Liver (tissue), 9 donors: ENCODE measurements around the gene ZNF260. TPM values are rescaled to one million over a fixed set of nuclear protein-coding genes. Genes with fewer than 3 reads are reported as not detected.
"Not testable (repeated sequence)": the region's sequence is repeated elsewhere in the genome, so short reads cannot be mapped to it uniquely, and the experiment has no call there.

Experiments used
- DNase-seq: peaks from one replicate; pipeline ENCODE4 v3.0.0-alpha.2; 2017; ENCODE audit warnings: low spot score
- H3K27ac ChIP-seq, 2 donors: one replicate each; pipeline ENCODE4 v1.7.0; 2013; ENCODE audit warnings: inconsistent platforms in 2 of 2, low read length in 2 of 2, control low read depth in 1 of 2, low read depth in 1 of 2, mild to moderate bottlenecking in 1 of 2
- H3K27me3 ChIP-seq, 4 donors: one replicate each; pipeline versions ENCODE4 v1.6.1 to v1.7.0; 2013; ENCODE audit warnings: low read length in 3 of 4, inconsistent platforms in 1 of 4, mild to moderate bottlenecking in 1 of 4, moderate library complexity in 1 of 4; ENCODE audit not compliant: control insufficient read depth in 4 of 4, insufficient read depth in 4 of 4
- H3K36me3 ChIP-seq, 4 donors: one replicate each; pipeline versions ENCODE4 v1.6.1 to v1.7.0; 2013; ENCODE audit warnings: low read length in 3 of 4, mild to moderate bottlenecking in 3 of 4, low read depth in 1 of 4, moderate library complexity in 1 of 4; ENCODE audit not compliant: control insufficient read depth in 4 of 4, insufficient read depth in 3 of 4
- H3K4me1 ChIP-seq, 4 donors: one replicate each; pipeline versions ENCODE4 v1.6.1 to v1.7.0; 2013; ENCODE audit warnings: low read length in 3 of 4, mild to moderate bottlenecking in 3 of 4, moderate library complexity in 1 of 4; ENCODE audit not compliant: control insufficient read depth in 4 of 4, insufficient read depth in 4 of 4
- H3K4me3 ChIP-seq, 3 donors: one replicate each; pipeline versions ENCODE4 v1.6.1 to v1.7.0; 2013; ENCODE audit warnings: low read length in 3 of 3, control low read depth in 1 of 3, low read depth in 1 of 3, mild to moderate bottlenecking in 1 of 3
- H3K9ac ChIP-seq, 2 donors: one replicate each; pipeline ENCODE4 v1.7.0; 2013; ENCODE audit warnings: low read length in 2 of 2, mild to moderate bottlenecking in 2 of 2, moderate library complexity in 2 of 2, control low read depth in 1 of 2, low read depth in 1 of 2
- H3K9me3 ChIP-seq, 4 donors: one replicate each; pipeline versions ENCODE4 v1.6.1 to v1.7.0; 2013; ENCODE audit warnings: low read length in 3 of 4; ENCODE audit not compliant: control insufficient read depth in 4 of 4
- EGR1 ChIP-seq, 2 donors: IDR thresholded peaks; 2 replicates each; pipeline ENCODE4 v1.6.1; 2016 to 2018; ENCODE audit warnings: antibody characterized with exemption in 2 of 2, low read depth in 2 of 2
- RAD21 ChIP-seq, 2 donors: IDR thresholded peaks; 2 replicates each; pipeline ENCODE4 v1.6.1; 2016; ENCODE audit warnings: antibody characterized with exemption in 2 of 2, mild to moderate bottlenecking in 2 of 2
- RXRA ChIP-seq, 2 donors: IDR thresholded peaks; 2 replicates each; pipeline ENCODE4 v1.6.1; 2017 to 2018; ENCODE audit warnings: antibody characterized with exemption in 2 of 2, mild to moderate bottlenecking in 1 of 2
- YY1 ChIP-seq: IDR thresholded peaks from 2 replicates; pipeline ENCODE4 v1.6.1; 2016; ENCODE audit warnings: antibody characterized with exemption, mild to moderate bottlenecking
- WGBS: extraction: QIAGEN DNeasy Blood & Tissue Kit; methylation state at CpG from one replicate; pipeline ENCODE4 v1.1.7; 2013; 5-methylcytosine and 5-hydroxymethylcytosine counted together
- polyA plus RNA-seq, 2 donors: library from polyadenylated mRNA; stranded (reverse) in 1 of 2; unstranded in 1 of 2; fragments of 200-250 nt in 1 of 2; fragments of >200 nt in 1 of 2; fragmentation: Nextera tagmentation in 1 of 2; extraction: Ambion mirVana in 1 of 2; gene quantifications; one replicate each; pipeline versions ENCODE4 v1.2.1 to v1.2.3, GENCODE V29; 2013 to 2015
- total RNA-seq, 2 donors: library from RNA; depleted of rRNA; stranded (reverse); fragments of >200 nt; gene quantifications; one replicate each; pipeline ENCODE4 v1.2.3, GENCODE V29; 2014
- TF ChIP-seq, protein P1 (sequence below): fragments of 150-350 bp; IDR thresholded peaks from 2 replicates; pipeline ENCODE4 v1.5.1; 2017; ENCODE audit warnings: improper control_type of control experiment, low read depth, low read length; ENCODE audit not compliant: missing input control
- TF ChIP-seq, protein P2 (sequence below): IDR thresholded peaks from 2 replicates; pipeline ENCODE4 v1.6.1; 2016; ENCODE audit warnings: antibody characterized with exemption, mild to moderate bottlenecking
- donor health status: healthy.
- donor health status: healthy.
- donor health status: healthy.
- donor health status: healthy.
- donor health status: healthy.

The ZNF260 gene
- total and polyA plus RNA-seq, 4 donors = 1.7 to 10.4 (median 5.6) TPM

DNA sequence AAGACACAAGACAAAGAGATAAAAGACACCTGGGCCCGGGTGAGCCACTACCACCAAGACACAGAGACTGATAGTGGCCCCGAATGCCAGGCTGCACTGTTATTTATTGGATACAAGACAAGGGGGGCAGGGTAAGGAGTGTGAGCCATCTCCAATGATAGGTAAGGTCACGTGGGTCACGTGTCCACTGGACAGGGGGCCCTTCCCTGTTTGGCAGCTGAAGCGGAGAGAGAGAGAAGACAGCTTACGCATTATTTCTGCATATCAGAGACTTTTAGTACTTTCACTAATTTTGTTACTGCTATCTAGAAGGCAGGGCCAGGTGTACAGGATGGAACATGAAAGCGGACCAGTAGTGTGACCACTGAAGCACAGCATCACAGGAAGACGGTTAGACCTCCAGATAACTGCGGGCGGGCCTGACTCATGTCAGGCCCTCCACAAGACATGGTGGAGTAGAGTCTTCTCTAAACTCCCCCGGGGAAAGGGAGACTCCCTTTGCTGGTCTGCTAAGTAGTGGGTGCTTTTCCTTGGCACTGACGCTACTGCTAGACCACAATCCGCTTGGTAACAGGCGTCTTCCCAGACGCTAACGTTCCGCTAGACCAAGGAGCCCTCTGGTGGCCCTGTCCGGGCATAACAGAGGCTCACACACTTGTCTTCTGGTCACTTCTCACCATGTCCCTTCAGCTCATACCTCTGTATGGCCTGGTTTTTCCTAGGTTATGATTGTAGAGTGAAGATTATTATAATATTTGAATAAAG lies 35.2 kb downstream of the ZNF260 start:
- not testable (repeated sequence) for H3K4me3 ChIP-seq, H3K27me3 ChIP-seq, H3K27ac ChIP-seq, H3K36me3 ChIP-seq, H3K9ac ChIP-seq
- peaks cover 0 to 23% (median 13%) of the 10 kb centered on the region in 4 donors for H3K9me3 ChIP-seq
- WGBS = 66% methylated on average over 18 of the region's 18 CpGs
- peak; percentile 71 to 78 for TF ChIP-seq RAD21 (IDR thresholded peaks at IDR 0.05)
- TF ChIP-seq, protein P1, sequence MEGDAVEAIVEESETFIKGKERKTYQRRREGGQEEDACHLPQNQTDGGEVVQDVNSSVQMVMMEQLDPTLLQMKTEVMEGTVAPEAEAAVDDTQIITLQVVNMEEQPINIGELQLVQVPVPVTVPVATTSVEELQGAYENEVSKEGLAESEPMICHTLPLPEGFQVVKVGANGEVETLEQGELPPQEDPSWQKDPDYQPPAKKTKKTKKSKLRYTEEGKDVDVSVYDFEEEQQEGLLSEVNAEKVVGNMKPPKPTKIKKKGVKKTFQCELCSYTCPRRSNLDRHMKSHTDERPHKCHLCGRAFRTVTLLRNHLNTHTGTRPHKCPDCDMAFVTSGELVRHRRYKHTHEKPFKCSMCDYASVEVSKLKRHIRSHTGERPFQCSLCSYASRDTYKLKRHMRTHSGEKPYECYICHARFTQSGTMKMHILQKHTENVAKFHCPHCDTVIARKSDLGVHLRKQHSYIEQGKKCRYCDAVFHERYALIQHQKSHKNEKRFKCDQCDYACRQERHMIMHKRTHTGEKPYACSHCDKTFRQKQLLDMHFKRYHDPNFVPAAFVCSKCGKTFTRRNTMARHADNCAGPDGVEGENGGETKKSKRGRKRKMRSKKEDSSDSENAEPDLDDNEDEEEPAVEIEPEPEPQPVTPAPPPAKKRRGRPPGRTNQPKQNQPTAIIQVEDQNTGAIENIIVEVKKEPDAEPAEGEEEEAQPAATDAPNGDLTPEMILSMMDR = peak; percentile 42
- DNase-seq = peak; percentile 51
- peaks cover 0 to 16% (median 11%) of the 10 kb centered on the region in 4 donors for H3K4me1 ChIP-seq

DNA sequence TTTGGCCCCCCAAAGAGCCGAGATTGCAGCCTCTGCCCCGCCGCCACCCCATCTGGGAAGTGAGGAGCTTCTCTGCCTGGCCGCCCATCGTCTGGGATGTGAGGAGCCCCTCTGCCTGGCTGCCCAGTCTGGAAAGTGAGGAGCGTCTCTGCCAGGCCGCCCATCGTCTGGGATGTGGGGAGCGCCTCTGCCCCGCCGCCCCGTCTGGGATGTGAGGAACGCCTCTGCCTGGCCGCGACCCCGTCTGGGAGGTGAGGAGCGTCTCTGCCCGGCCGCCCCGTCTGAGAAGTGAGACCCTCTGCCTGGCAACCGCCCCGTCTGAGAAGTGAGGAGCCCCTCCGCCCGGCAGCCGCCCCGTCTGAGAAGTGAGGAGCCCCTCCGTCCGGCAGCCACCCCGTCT lies 37.2 kb downstream of the ZNF260 start:
- not testable (repeated sequence) for H3K4me3 ChIP-seq, DNase-seq, H3K9me3 ChIP-seq, H3K27me3 ChIP-seq, H3K9ac ChIP-seq, H3K36me3 ChIP-seq, H3K27ac ChIP-seq
- peaks cover 0 to 18% (median 11%) of the 10 kb centered on the region in 4 donors for H3K4me1 ChIP-seq
- WGBS = 92% methylated on average over 27 of the region's 29 CpGs

DNA sequence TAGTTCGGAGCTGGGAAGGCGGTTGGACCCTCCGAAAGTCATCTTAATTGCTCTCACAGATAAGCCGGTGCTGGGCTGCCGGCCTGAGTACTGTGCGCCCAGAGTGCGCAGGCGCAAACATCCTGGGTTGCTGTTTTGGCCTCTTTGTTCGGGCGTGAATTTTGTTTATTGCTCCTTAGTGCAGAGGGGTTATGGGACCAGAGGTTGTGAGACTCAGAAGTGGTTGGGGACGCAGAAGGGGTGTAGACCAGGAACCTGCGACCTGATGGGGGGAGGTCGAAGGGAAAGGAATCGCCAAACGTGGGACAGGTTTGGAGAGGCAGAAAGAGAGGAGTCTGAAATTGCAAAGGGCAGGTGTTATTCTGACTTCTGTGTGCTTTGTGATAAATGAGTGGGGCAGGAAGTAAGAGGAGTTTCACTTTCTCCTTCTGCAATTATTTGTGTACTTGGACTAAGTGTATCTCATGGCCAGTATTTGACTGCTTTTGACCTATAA lies 38.1 kb downstream of the ZNF260 start:
- DNase-seq = no peak
- WGBS = 4% methylated on average over 15 of the region's 15 CpGs

More for the DNA sequence above, 38.1 kb downstream of the ZNF260 start:
- H3K4me1 ChIP-seq = peaks cover 0 to 18% (median 11%) of the 10 kb centered on the region in 4 donors
- peaks cover 0 to 3% (median 0%) of the 10 kb centered on the region in 4 donors for H3K36me3 ChIP-seq
- peak overlapping the region; percentile 62 to 98 (median 91) for H3K4me3 ChIP-seq
- TF ChIP-seq RXRA (IDR thresholded peaks at IDR 0.05) (no peak), YY1 (peak; percentile 91), EGR1 (IDR thresholded peaks at IDR 0.05; ENCODE audit: low read depth in 2 of 2) (no peak)
- TF ChIP-seq, protein P2, sequence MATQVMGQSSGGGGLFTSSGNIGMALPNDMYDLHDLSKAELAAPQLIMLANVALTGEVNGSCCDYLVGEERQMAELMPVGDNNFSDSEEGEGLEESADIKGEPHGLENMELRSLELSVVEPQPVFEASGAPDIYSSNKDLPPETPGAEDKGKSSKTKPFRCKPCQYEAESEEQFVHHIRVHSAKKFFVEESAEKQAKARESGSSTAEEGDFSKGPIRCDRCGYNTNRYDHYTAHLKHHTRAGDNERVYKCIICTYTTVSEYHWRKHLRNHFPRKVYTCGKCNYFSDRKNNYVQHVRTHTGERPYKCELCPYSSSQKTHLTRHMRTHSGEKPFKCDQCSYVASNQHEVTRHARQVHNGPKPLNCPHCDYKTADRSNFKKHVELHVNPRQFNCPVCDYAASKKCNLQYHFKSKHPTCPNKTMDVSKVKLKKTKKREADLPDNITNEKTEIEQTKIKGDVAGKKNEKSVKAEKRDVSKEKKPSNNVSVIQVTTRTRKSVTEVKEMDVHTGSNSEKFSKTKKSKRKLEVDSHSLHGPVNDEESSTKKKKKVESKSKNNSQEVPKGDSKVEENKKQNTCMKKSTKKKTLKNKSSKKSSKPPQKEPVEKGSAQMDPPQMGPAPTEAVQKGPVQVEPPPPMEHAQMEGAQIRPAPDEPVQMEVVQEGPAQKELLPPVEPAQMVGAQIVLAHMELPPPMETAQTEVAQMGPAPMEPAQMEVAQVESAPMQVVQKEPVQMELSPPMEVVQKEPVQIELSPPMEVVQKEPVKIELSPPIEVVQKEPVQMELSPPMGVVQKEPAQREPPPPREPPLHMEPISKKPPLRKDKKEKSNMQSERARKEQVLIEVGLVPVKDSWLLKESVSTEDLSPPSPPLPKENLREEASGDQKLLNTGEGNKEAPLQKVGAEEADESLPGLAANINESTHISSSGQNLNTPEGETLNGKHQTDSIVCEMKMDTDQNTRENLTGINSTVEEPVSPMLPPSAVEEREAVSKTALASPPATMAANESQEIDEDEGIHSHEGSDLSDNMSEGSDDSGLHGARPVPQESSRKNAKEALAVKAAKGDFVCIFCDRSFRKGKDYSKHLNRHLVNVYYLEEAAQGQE = no peak
- no peaks in the 10 kb centered on the region for H3K27me3 ChIP-seq
- H3K9me3 ChIP-seq = peaks cover 0 to 6% (median 4%) of the 10 kb centered on the region in 4 donors
- peak overlapping the region; percentile 70 to 91 for H3K9ac ChIP-seq
- H3K27ac ChIP-seq = peak overlapping the region; percentile 95 to 99
